Ectodermal cell (in vitro differentiated cells): ENCODE results near the gene TNS1.

Source experiments
- H3K27ac ChIP-seq: 2 replicates; pipeline ENCODE4 v1.7.0; 2013; ENCODE audit warnings: mild to moderate bottlenecking, low read depth, low read length; ENCODE audit not compliant: insufficient read depth, poor library complexity, severe bottlenecking
- H3K27me3 ChIP-seq: 2 replicates; pipeline ENCODE4 v1.7.0; 2013; ENCODE audit warnings: mild to moderate bottlenecking, low read length; ENCODE audit not compliant: insufficient read depth, control insufficient read depth, poor library complexity, severe bottlenecking
- H3K36me3 ChIP-seq: one replicate; pipeline ENCODE4 v1.7.0; 2013; ENCODE audit warnings: low read length; ENCODE audit not compliant: control insufficient read depth, insufficient read depth
- H3K4me1 ChIP-seq: one replicate; pipeline ENCODE4 v1.7.0; 2013; ENCODE audit warnings: low read length; ENCODE audit not compliant: control insufficient read depth, insufficient read depth
- H3K4me3 ChIP-seq: 2 replicates; pipeline ENCODE4 v1.7.0; 2013; ENCODE audit warnings: low read depth, low read length, control low read depth; ENCODE audit not compliant: insufficient read depth
- H3K9me3 ChIP-seq: 2 replicates; pipeline ENCODE4 v1.7.0; 2013; ENCODE audit warnings: mild to moderate bottlenecking, low read length, moderate library complexity; ENCODE audit not compliant: control insufficient read depth
- WGBS, 2 experiments: methylation state at CpG; one replicate each; pipeline ENCODE4 v1.1.7; 2013; ENCODE audit warnings: missing lambda C conversion rate in 2 of 2; 5-methylcytosine and 5-hydroxymethylcytosine counted together

Gene TNS1

DNA sequence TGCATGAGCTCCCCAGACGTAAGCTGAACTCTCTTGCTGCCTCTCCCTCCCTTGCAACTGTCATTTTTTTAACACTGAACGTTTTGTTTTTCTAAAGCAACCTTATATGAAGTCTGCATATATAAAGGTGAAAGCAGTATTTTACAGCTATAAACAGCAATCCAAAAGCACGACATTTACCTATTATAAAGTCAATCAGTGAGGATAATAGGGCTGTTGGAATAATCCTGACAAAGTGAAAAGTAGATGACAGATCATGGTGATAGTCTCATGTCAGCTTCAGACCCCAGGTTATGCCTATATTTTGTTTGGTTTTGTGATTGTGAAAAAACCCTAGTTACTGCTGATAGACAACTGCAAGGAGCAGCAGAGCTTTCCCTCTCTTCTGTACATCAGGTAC lies 195.8 kb downstream of the TNS1 start:
- H3K4me3 ChIP-seq: no peak overlapping the region
- H3K27ac ChIP-seq: no peak overlapping the region
- no peaks in the 10 kb centered on the region for H3K27me3 ChIP-seq
- H3K9me3 ChIP-seq: no peaks in the 10 kb centered on the region
- H3K4me1 ChIP-seq: no peaks in the 10 kb centered on the region
- 79 to 92% methylated on average over 2 to 3 of the region's 3 CpGs for WGBS, 2 experiments
- H3K36me3 ChIP-seq: no peaks in the 10 kb centered on the region

- Histone ChIP-seq H3K36me3 (no peaks in the 10 kb centered on the region), H3K27me3 (no peaks in the 10 kb centered on the region), H3K4me3 (no peak overlapping the region), H3K4me1 (no peaks in the 10 kb centered on the region), H3K27ac (no peak overlapping the region), H3K9me3 (no peaks in the 10 kb centered on the region)
- 92 to 93% methylated on average over 3 of the region's 3 CpGs for WGBS, 2 experiments
These were observed 196.4 kb downstream of the TNS1 start for GRCh38 chr2:217806482-217806765.

DNA sequence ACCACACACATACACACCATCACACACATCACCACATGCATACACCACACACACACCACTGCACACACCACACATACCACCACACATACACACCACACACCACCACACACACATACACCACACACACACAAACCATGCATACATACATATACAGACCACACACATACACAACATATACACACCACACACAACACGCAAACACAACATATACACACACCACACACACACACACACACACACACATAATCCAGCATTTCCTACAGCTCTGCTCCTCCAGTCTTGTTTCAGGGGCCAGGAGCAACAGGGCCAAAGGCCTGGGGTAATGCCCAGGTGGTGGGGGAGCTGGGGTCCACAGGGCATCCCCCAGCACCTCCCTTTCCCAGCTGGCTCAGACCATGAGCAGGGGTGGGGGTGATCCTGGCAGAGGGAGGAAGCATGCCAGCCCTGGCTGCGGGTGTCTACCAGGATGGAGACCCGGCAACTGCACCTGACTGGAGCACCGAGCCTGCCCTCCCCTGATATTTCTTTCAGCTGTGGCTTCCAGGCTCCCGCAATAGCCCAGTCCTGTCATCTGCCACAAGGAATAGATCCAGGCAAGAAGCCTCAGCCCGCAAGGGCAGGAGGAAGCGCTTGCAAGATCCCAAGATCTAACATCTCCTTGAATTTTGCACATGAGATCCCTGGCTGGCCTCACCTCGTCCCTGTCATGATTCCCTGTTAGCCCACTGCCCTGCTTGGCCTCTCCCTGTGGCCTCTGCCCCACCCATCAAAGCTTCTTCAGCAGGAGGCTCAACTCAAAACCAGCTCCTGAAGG lies 196.9 kb downstream of the TNS1 start:
- 93 to 95% methylated on average over 8 of the region's 8 CpGs for WGBS, 2 experiments
- no peaks in the 10 kb centered on the region for H3K36me3 ChIP-seq
- no peaks in the 10 kb centered on the region for H3K9me3 ChIP-seq
- no peaks in the 10 kb centered on the region for H3K4me1 ChIP-seq
- no peak overlapping the region for H3K4me3 ChIP-seq
- H3K27ac ChIP-seq: no peak overlapping the region
- no peaks in the 10 kb centered on the region for H3K27me3 ChIP-seq

- H3K27me3 ChIP-seq: no peaks in the 10 kb centered on the region
- H3K4me3 ChIP-seq: no peak overlapping the region
- WGBS, 2 experiments: 63 to 74% methylated on average over 9 of the region's 9 CpGs
- H3K9me3 ChIP-seq: no peaks in the 10 kb centered on the region
- no peaks in the 10 kb centered on the region for H3K4me1 ChIP-seq
- H3K27ac ChIP-seq: no peak overlapping the region
- H3K36me3 ChIP-seq: no peaks in the 10 kb centered on the region
These were observed 197.8 kb downstream of the TNS1 start for GRCh38 chr2:217804791-217805667.

DNA sequence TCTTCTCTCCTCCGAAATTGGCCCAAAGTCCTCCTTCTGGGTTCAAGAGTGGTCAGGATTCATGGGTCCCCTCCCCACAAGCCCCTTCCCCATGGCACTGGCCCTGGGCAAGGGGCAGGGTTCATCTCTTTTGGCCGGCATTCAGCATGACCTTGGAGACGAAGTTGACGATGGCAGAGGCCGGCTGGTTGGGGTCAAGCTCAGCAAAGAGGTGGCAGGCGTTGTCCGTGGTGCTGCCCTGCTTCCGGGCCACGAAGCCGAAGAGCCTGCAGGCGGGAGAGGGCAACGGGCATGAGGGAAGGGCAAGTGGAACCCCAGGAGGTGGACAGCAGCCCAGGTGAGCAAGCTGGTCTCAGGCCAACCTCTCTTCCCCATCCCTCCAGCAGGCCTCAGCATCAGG lies 198.5 kb downstream of the TNS1 start:
- no peaks in the 10 kb centered on the region for H3K4me1 ChIP-seq
- H3K4me3 ChIP-seq: no peak overlapping the region
- H3K27me3 ChIP-seq: no peaks in the 10 kb centered on the region
- no peaks in the 10 kb centered on the region for H3K9me3 ChIP-seq
- H3K27ac ChIP-seq: no peak overlapping the region
- H3K36me3 ChIP-seq: no peaks in the 10 kb centered on the region
- WGBS, 2 experiments: 75 to 79% methylated on average over 12 of the region's 12 CpGs

- 90 to 95% methylated on average over 3 of the region's 3 CpGs for WGBS, 2 experiments
- H3K4me1 ChIP-seq: no peaks in the 10 kb centered on the region
- H3K36me3 ChIP-seq: no peaks in the 10 kb centered on the region
- no peaks in the 10 kb centered on the region for H3K27me3 ChIP-seq
- no peak overlapping the region for H3K27ac ChIP-seq
- H3K9me3 ChIP-seq: no peaks in the 10 kb centered on the region
- H3K4me3 ChIP-seq: no peak overlapping the region
These were observed 199.2 kb downstream of the TNS1 start for GRCh38 chr2:217803653-217803960.

GRCh38 chr2:217802876-217803652 lies 199.7 kb downstream of the TNS1 start:
- H3K27me3 ChIP-seq: no peaks in the 10 kb centered on the region
- no peak overlapping the region for H3K27ac ChIP-seq
- H3K36me3 ChIP-seq: no peaks in the 10 kb centered on the region
- H3K4me3 ChIP-seq: no peak overlapping the region
- WGBS, 2 experiments: 92 to 93% methylated on average over 7 of the region's 7 CpGs
- H3K9me3 ChIP-seq: no peaks in the 10 kb centered on the region
- no peaks in the 10 kb centered on the region for H3K4me1 ChIP-seq

- no peaks in the 10 kb centered on the region for H3K27me3 ChIP-seq
- H3K4me1 ChIP-seq: no peaks in the 10 kb centered on the region
- H3K36me3 ChIP-seq: no peaks in the 10 kb centered on the region
- H3K9me3 ChIP-seq: no peaks in the 10 kb centered on the region
- no peak overlapping the region for H3K4me3 ChIP-seq
- no peak overlapping the region for H3K27ac ChIP-seq
- WGBS, 2 experiments: 88 to 92% methylated on average over 4 of the region's 4 CpGs
These were observed 200.5 kb downstream of the TNS1 start for GRCh38 chr2:217802266-217802665.

DNA sequence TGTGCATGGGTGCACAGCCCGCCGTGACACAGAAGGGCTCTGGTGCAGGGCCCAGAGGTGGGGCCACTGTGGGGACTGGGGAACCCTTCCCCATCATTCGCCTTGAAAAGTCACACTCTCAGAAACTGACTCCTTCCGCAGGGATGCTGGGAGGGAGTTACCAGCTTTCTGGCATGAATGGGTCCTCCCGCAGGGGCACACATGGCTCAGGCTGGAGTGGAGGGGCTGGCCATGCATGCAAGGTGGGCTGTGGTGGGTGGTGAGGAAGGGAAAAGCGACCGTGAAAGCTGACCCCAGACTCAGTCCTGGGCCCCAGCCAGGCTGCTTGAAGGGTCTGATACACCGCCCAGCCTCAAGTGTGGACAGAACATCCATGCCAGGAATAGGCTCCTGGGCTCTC lies 201.1 kb downstream of the TNS1 start:
- WGBS, 2 experiments: 85 to 88% methylated on average over 8 of the region's 8 CpGs
- H3K36me3 ChIP-seq: no peaks in the 10 kb centered on the region
- no peaks in the 10 kb centered on the region for H3K4me1 ChIP-seq
- H3K27ac ChIP-seq: no peak overlapping the region
- H3K9me3 ChIP-seq: no peaks in the 10 kb centered on the region
- no peaks in the 10 kb centered on the region for H3K27me3 ChIP-seq
- no peak overlapping the region for H3K4me3 ChIP-seq

GRCh38 chr2:217801115-217801531 lies 201.7 kb downstream of the TNS1 start:
- no peaks in the 10 kb centered on the region for H3K27me3 ChIP-seq
- no peak overlapping the region for H3K4me3 ChIP-seq
- no peaks in the 10 kb centered on the region for H3K4me1 ChIP-seq
- H3K27ac ChIP-seq: no peak overlapping the region
- no peaks in the 10 kb centered on the region for H3K9me3 ChIP-seq
- 66 to 67% methylated on average over 11 of the region's 11 CpGs for WGBS, 2 experiments
- H3K36me3 ChIP-seq: no peaks in the 10 kb centered on the region
